Measurements from ENCODE around the gene CCDC51. TPM values are rescaled to one million over a fixed set of nuclear protein-coding genes. Genes with fewer than 3 reads are reported as not detected.

CCDC51 gene
- polyA plus RNA-seq, 1 donor from 2014 or later, result 27.2 TPM

DNA sequence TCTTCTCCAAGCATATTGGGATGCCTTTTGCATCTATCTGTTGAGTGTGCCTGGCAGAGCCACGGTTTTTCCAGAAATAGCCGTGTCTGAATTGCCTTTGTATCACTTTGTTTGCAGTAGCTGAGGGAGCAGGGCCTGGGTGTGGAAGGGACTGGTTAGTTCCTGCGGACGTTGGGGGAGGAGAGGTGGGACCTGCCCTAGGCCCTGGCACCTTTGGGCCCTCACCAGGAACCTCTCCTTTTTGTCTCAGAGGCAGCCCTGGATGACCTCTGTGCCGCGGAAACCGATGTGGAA is 25.3 kb upstream of the CCDC51 start:
- no peak overlapping the region for H3K4me2 ChIP-seq (ENCODE audit: low read length)
- no peak for TF ChIP-seq TAF1 (IDR thresholded peaks at IDR 0.05; ENCODE audit: low read depth)
- no peak for TF ChIP-seq EP300 (conservative IDR thresholded peaks at IDR 0.05; ENCODE audit: poor library complexity, severe bottlenecking)
- no peak for TF ChIP-seq SMC3 (conservative IDR thresholded peaks at IDR 0.05; ENCODE audit: poor library complexity)
- TF ChIP-seq, protein P1, sequence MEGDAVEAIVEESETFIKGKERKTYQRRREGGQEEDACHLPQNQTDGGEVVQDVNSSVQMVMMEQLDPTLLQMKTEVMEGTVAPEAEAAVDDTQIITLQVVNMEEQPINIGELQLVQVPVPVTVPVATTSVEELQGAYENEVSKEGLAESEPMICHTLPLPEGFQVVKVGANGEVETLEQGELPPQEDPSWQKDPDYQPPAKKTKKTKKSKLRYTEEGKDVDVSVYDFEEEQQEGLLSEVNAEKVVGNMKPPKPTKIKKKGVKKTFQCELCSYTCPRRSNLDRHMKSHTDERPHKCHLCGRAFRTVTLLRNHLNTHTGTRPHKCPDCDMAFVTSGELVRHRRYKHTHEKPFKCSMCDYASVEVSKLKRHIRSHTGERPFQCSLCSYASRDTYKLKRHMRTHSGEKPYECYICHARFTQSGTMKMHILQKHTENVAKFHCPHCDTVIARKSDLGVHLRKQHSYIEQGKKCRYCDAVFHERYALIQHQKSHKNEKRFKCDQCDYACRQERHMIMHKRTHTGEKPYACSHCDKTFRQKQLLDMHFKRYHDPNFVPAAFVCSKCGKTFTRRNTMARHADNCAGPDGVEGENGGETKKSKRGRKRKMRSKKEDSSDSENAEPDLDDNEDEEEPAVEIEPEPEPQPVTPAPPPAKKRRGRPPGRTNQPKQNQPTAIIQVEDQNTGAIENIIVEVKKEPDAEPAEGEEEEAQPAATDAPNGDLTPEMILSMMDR (IDR thresholded peaks at IDR 0.05; ENCODE audit: poor library complexity, severe bottlenecking), result no peak
- no peak for TF ChIP-seq POLR2AphosphoS5 (IDR thresholded peaks at IDR 0.05)
- no peak for TF ChIP-seq EZH2 (IDR thresholded peaks at IDR 0.05; ENCODE audit: borderline replicate concordance, insufficient read depth, low read length, poor library complexity, severe bottlenecking)
- no peak for TF ChIP-seq RAD21 (conservative IDR thresholded peaks at IDR 0.05)
- TF ChIP-seq MXI1 (conservative IDR thresholded peaks at IDR 0.05; ENCODE audit: poor library complexity, severe bottlenecking), result no peak
- TF ChIP-seq, protein P2, sequence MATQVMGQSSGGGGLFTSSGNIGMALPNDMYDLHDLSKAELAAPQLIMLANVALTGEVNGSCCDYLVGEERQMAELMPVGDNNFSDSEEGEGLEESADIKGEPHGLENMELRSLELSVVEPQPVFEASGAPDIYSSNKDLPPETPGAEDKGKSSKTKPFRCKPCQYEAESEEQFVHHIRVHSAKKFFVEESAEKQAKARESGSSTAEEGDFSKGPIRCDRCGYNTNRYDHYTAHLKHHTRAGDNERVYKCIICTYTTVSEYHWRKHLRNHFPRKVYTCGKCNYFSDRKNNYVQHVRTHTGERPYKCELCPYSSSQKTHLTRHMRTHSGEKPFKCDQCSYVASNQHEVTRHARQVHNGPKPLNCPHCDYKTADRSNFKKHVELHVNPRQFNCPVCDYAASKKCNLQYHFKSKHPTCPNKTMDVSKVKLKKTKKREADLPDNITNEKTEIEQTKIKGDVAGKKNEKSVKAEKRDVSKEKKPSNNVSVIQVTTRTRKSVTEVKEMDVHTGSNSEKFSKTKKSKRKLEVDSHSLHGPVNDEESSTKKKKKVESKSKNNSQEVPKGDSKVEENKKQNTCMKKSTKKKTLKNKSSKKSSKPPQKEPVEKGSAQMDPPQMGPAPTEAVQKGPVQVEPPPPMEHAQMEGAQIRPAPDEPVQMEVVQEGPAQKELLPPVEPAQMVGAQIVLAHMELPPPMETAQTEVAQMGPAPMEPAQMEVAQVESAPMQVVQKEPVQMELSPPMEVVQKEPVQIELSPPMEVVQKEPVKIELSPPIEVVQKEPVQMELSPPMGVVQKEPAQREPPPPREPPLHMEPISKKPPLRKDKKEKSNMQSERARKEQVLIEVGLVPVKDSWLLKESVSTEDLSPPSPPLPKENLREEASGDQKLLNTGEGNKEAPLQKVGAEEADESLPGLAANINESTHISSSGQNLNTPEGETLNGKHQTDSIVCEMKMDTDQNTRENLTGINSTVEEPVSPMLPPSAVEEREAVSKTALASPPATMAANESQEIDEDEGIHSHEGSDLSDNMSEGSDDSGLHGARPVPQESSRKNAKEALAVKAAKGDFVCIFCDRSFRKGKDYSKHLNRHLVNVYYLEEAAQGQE (IDR thresholded peaks at IDR 0.05; ENCODE audit: borderline replicate concordance), result no peak
- no peak overlapping the region for H3K4me3 ChIP-seq (ENCODE audit: low read length)
- H3K9me3 ChIP-seq (ENCODE audit: low read length), result no peaks in the 10 kb centered on the region
- no peaks in the 10 kb centered on the region for H3K79me2 ChIP-seq (replicated peaks; ENCODE audit: insufficient read depth, low read length)
- no peaks in the 10 kb centered on the region for H3K27me3 ChIP-seq (ENCODE audit: insufficient read depth, low read depth, low read length)
- H2AFZ ChIP-seq (ENCODE audit: low read depth, low read length), result no peak overlapping the region
- no peaks in the 10 kb centered on the region for H3K36me3 ChIP-seq (ENCODE audit: insufficient read depth, low read length)
- no peaks in the 10 kb centered on the region for H3F3A ChIP-seq (ENCODE audit: insufficient read depth, low read length, poor library complexity, severe bottlenecking)
- H3K9me2 ChIP-seq (ENCODE audit: insufficient read depth, low read length), result no peaks in the 10 kb centered on the region
- H3K27ac ChIP-seq (ENCODE audit: low read length), result no peak overlapping the region
- H4K20me1 ChIP-seq (ENCODE audit: insufficient read depth), result no peaks in the 10 kb centered on the region
- H3K9ac ChIP-seq (ENCODE audit: low read length), result no peak overlapping the region

DNA sequence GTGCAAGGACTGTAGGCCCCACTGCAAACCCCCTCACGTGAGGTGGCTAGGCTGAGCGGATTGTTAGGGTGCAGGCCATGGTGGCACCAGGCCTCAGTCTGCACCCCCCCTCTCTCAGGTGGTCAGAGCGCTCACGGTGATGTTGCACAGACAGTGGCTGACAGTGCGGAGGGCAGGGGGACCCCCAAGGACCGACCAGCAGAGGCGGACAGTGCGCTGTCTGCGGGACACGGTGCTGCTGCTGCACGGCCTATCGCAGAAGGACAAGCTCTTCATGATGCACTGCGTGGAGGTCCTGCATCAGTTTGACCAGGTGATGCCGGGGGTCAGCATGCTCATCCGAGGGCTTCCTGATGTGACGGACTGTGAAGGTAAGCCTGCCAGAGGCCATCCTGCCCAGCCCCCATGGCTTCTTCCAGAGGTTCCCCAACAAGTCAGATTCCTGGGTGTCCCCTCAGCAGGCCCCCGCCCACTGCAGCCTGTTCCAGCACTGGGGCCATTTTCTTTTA is 24.8 kb upstream of the CCDC51 start:
- Histone ChIP-seq H3K79me2 (replicated peaks; ENCODE audit: insufficient read depth, low read length) (no peaks in the 10 kb centered on the region), H3K9ac (ENCODE audit: low read length) (no peak overlapping the region), H3K9me2 (ENCODE audit: insufficient read depth, low read length) (no peaks in the 10 kb centered on the region), H3K27me3 (ENCODE audit: insufficient read depth, low read depth, low read length) (no peaks in the 10 kb centered on the region), H3K9me3 (ENCODE audit: low read length) (no peaks in the 10 kb centered on the region), H3K4me2 (ENCODE audit: low read length) (no peak overlapping the region), H3K36me3 (ENCODE audit: insufficient read depth, low read length) (peaks cover under 1% of the 10 kb centered on the region), H3F3A (ENCODE audit: insufficient read depth, low read length, poor library complexity, severe bottlenecking) (no peaks in the 10 kb centered on the region), H2AFZ (ENCODE audit: low read depth, low read length) (no peak overlapping the region), H4K20me1 (ENCODE audit: insufficient read depth) (no peaks in the 10 kb centered on the region), H3K4me3 (ENCODE audit: low read length) (no peak overlapping the region), H3K27ac (ENCODE audit: low read length) (no peak overlapping the region)
- TF ChIP-seq RAD21 (conservative IDR thresholded peaks at IDR 0.05) (no peak), EZH2 (IDR thresholded peaks at IDR 0.05; ENCODE audit: borderline replicate concordance, insufficient read depth, low read length, poor library complexity, severe bottlenecking) (no peak), TAF1 (IDR thresholded peaks at IDR 0.05; ENCODE audit: low read depth) (no peak), MXI1 (conservative IDR thresholded peaks at IDR 0.05; ENCODE audit: poor library complexity, severe bottlenecking) (no peak), SMC3 (conservative IDR thresholded peaks at IDR 0.05; ENCODE audit: poor library complexity) (no peak), EP300 (conservative IDR thresholded peaks at IDR 0.05; ENCODE audit: poor library complexity, severe bottlenecking) (no peak), POLR2AphosphoS5 (IDR thresholded peaks at IDR 0.05) (no peak)
- TF ChIP-seq, protein P2 (IDR thresholded peaks at IDR 0.05; ENCODE audit: borderline replicate concordance), result no peak
- TF ChIP-seq, protein P1 (IDR thresholded peaks at IDR 0.05; ENCODE audit: poor library complexity, severe bottlenecking), result no peak
